8988T (cell line): ENCODE results near the gene KCMF1.

Source experiments
- DNase-seq: peaks from one replicate; pipeline ENCODE4 v3.0.0; 2011

KCMF1 gene

DNA sequence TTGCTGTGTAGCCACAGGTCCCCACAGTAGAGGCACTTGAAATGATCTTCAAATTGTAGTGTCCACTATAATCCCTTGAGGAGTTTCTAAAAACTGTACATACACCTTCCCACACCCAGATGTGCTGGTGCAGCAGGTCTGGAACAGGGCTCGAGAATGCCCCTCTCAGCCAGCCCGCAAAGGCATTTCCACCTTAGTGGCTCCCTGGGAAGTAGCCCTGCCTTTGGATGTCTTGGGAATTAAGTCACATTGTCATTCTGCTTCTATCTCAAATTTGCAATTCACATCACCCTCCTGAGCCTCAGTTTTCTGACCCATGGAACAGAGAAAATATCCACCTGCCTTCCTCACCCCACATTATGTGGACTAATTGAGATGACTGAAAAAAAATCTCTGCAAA lies 118.0 kb downstream of the KCMF1 start:
- no peak for DNase-seq

GRCh38 chr2:85089585-85089984 lies 118.6 kb downstream of the KCMF1 start:
- DNase-seq, result no peak

GRCh38 chr2:85091838-85092237 lies 120.9 kb downstream of the KCMF1 start:
- no peak for DNase-seq

DNA sequence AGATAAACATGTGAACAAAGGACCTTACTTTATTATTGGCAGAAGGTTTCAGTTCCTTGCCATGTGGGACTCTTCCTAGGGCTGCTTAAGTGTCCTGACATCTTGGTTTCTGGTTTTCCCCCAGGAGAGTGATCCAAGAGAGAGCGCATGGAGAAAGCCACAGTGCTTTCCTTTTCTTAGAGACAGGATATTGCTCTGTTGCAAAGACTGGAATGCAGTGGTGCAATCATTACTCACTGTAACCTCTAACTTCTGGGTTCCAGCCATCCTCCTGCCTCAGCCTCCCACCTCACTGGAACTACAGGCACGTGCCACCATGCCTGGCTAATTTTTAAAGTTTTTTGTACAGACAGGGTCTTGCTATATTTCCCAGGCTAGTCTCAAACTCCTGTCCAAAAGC lies 124.1 kb downstream of the KCMF1 start:
- DNase-seq, result no peak

DNA sequence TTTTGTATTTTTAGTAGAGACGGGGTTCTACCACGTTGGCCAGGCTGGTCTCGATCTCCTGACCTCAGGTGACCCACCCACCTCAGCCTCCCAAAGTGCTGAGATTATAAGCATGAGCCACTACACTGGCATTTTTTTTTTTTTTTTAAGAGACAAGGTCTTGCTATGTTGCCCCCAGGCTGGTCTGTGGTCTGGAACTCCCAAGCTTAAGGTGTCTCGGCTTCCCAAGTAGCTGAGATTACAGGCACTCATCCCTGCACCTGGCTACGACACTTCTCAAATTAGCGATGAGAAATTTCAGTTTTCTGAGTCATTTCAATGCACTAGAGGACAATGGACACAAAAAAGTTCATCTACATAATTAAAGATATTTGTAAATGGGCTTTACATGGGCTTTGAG lies 125.7 kb downstream of the KCMF1 start:
- no peak for DNase-seq

GRCh38 chr2:85104228-85104627 lies 133.3 kb downstream of the KCMF1 start:
- no peak for DNase-seq

- no peak for DNase-seq
Observed at GRCh38 chr2:85106489-85107180, 135.7 kb downstream of the KCMF1 start.
